ENCODE results near the gene MARCHF9.

Gene MARCHF9

DNA sequence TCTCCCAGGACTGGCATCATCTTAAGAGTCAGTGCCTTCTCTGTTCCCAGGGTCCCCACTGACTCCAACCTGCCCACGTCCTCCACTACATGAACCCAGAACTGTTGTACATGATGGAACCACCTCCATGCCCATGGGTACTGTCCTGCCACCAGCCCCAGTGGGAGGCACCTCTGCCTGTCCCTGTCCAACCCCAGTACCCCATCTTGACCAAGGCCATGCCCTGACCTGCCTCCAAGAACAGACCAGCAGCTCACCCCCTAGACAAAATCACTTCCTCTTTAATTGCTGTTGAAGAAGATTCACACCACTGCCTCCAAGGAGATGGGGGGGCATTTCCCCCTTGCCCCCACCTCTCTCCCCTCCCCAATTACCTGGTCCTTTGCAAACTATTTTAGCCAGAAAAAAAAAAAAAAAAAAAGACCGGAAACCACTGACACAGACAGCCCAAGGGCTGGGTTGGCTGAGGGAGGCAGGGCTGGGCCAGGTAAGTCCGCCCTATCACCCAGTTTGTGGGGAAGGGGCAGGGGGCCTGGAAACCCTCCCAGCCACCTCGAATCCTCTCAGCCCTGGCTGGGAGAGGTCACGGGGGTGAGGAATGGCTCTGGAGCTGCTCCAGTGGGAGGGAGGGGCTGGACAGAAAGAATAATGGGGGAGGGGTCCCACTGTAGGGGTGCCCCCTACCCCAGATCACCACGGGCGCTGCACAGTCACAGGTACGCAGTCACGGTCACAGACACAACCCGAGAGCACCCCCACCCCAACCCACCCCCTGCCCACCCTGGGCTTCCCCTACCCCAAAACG is 29.8 kb upstream of the MARCHF9 start:
- DNase-seq, result no peak

- DNase-seq, result no peak
Observed at GRCh38 chr12:57725851-57726150, 29.1 kb upstream of the MARCHF9 start.

DNA sequence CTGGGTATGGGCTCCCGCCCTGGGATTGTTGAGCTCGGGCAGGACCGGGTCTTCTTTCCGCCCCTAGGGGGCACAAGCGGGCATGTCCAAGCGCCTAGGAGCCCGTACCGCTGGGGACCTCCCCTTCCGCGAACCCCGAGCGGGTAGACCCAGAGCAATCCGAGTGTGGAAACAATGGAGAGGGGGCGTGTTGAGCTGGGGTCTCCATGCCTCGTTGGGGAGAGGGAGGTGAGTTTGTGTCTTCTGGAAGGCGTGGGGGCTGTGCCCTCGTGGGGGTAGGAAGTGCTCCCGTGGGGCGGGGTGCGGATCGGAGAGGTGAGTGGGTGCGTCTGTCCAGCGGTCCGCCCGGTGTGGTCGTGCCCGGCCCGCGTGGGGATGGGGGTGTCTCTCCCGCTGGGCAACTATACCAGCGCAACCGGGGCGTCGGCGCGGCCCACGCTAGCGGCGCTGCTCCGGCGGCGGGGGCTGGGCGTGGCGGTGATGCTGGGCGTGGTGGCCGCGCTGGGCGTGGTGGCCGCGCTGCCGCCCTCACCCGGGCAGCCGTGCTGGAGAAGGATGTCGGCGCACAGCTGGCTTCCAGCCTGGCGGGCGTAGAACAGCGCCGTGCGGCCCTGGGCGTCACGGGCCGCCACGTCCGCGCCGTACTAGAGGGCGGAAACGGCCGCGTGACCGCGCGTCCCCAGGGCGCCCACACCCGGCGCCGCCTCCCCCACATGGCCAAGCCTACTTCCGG is 28.6 kb upstream of the MARCHF9 start:
- DNase-seq, result peak; percentile 87

GRCh38 chr12:57726884-57727757 is 27.8 kb upstream of the MARCHF9 start:
- DNase-seq, result no peak

DNA sequence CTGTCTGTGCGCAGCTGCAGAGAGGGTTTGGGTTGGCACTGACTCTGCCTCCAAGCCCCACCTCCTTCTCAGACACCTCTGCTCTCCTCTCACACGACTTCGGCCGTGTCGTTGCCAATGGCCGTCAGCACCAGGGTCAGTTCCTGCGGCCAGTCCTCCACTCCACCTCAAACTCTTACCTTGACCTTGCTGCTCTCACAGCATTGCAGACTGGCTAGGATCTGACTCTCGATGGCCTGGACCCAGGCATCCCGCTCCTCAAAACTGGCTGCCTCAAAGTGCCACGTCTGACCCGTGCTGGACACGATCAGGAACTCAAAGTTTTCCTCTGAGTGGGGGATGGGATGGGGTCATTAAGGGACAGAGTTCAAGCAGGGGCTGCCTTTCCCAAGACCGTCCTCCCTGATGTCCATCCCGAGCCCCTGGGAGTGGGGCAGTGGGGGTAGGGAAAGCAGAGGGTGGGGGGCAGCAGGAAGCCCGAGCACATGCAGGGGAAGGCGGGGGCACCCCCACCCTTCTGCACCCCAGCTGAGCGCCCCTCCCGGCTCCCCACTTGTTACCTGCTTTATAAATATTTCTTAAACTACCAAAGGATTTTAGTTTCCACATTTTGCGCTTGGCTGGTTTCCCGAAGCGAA is 27.0 kb upstream of the MARCHF9 start:
- DNase-seq, result no peak

DNA sequence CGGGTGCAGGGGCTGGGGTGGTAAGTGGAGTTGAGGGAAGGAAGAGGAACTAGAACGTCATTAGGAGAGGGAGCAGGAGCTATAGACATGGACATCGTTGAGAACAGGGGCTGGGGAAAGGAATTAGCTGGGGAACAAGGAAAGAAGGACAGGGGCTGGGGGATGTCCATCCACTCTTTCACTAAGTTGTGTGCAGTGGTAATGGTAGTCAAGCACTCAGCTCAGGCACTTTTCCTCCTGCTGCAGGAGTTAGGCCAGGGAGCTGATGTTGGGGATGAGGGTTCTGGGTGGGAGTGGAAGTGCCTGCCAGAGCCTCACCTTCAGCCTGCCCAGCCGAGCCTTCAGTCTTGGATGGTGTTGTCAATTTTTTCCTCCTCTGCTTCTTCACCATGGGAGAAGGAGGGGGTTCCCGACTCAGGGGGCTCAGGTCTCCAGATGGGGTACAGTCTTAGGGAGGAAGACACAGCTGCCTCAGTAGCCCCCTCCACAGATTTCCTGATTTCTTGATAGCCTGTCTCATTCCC is 25.5 kb upstream of the MARCHF9 start:
- DNase-seq, result no peak

- no peak for DNase-seq
Observed at GRCh38 chr12:57730336-57731067, 24.4 kb upstream of the MARCHF9 start.

DNA sequence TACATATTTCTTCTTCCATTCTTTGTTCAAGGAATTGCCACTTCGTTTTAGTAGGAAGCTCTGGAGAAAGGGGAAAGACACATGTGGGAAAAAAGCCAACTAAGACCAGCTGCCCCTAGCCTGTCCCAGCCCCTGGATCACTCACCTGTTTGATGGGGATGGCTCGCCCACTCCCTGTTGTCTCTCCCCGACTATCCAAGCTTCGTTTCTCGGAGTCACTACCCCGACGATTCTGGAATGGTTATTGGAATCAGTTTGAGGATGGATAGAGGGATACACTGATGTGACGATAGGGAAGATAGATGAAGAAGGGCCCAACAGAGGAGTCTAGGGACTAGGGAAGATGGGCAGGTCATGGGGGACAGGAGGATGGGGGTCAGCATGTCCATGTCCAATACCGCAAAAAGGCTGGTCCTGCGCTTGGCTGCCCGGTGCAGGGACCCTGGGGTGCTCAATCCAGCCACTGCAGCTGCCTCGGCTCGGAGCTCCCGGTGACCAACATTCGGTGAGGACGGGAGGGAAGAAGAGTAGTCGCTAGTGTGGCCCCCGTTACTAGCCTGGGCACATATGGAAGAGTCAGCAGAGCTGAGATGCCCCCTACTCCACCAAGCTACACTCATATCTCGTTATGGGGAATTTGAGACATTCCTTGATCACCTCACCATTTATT is 23.4 kb upstream of the MARCHF9 start:
- no peak for DNase-seq

GRCh38 chr12:57732270-57732669 is 22.6 kb upstream of the MARCHF9 start:
- DNase-seq, result no peak

- no peak for DNase-seq
Observed at GRCh38 chr12:57732726-57733593, 21.9 kb upstream of the MARCHF9 start.

DNA sequence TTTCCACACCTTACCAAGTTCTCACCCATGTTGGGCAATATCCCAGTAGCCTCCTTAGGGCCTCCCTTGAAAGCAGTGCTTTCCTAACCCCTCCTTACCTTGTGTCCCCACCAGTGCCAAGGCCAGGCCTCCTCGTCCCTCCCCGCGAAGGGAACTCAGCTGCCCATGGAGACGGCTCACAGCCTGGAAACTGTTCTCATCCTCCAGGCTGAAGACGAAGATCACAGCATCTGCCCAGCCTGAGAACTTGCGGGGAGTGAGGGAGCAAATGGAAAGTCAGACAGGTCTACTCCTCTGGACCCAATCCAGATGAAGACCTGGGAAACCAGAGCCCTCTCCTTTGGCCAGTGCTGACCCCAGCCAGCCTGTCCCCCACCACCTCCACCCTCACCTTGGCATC is 21.0 kb upstream of the MARCHF9 start:
- no peak for DNase-seq

- DNase-seq, result no peak
Observed at GRCh38 chr12:57734591-57734990, 20.3 kb upstream of the MARCHF9 start.

GRCh38 chr12:57735198-57735855 is 19.6 kb upstream of the MARCHF9 start:
- no peak for DNase-seq

GRCh38 chr12:57735952-57736740 is 18.8 kb upstream of the MARCHF9 start:
- DNase-seq, result no peak

DNA sequence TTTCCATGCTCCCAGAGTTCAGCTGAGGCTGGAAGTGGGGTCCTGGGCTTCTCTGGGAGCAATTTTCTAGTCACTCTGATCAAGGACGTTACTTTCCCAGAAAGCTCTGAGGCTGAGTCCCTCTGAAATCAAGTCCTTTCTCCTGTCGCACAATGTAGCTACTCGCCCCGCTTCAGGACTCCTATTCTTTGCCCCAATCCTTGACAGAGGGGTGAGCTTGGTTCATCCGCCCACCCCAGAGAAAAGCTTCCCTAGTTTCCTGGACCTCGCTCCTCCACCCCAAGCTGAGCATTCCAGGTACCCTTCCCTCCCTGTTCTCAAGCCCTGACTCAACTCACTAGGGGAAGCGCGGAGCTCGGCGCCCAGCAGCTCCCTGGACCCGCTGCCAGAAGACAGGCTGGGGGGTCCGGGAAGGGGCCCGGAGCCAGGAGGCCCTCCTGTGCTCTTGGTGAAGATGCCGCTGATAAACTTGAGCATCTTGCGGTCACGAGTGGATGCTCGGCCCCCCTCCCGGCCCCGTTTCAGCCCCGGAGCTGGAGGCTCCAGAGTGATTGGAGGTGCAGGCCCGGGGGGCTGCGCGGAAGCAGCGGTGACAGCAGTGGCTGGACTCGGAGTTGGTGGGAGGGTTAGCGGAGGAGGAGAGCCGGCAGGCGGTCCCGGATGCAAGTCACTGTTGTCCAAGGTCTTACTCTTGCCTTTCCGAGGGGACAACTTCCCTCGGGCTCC is 18.0 kb upstream of the MARCHF9 start:
- DNase-seq, result no peak

- DNase-seq, result no peak
Observed at GRCh38 chr12:57737467-57738460, 17.1 kb upstream of the MARCHF9 start.
